ENCODE results near the gene PCDHGC5.

The PCDHGC5 gene

GRCh38 chr5:141513627-141514329, 24.9 kb downstream of the PCDHGC5 start:
- peak; percentile 95 for DNase-seq

GRCh38 chr5:141514330-141515133, 25.7 kb downstream of the PCDHGC5 start:
- DNase-seq: peak; percentile 99

GRCh38 chr5:141515141-141515540, 26.3 kb downstream of the PCDHGC5 start:
- DNase-seq: no peak

GRCh38 chr5:141515946-141516671, 27.2 kb downstream of the PCDHGC5 start:
- DNase-seq: peak; percentile 67

GRCh38 chr5:141516672-141517025, 27.8 kb downstream of the PCDHGC5 start:
- no peak for DNase-seq

DNA sequence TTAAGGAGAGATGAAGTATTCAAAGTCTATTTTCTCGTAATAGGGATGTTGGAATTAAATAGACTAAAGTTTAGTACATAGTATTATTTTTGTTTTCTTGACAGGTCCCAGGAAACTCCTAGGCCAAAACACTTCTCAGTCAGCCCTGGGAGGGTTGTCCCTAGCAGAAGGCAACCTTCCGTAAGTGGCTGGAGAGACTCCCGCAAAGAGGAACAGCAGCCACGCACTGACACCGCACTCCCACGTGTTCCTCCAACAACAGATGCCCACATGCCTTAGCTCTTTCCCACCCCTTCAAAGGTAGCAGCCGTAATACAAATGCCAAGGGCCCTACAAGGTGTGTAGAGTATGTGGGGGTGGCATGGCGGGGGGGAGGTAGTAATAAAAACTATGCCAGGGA, 28.4 kb downstream of the PCDHGC5 start:
- no peak for DNase-seq

GRCh38 chr5:141517880-141518617, 29.2 kb downstream of the PCDHGC5 start:
- no peak for DNase-seq

DNA sequence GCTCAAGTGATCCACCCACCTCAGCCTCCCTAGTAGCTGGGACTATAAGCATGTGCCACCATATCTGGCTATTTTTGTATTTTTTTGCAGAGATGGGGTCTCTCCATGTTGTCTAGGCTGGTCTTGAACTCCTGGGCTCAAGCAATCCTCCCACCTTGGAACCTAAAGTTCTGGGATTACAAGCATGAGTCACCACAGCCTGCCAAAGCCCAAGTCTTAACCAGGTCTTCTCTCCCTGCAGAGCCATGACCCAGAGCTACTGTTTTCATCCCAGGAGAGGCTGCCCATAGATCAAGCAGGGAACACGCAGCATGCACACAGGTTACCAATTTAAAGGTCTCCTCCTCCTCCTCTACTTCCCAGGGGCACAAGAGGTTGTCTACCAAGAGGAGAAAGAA, 29.7 kb downstream of the PCDHGC5 start:
- DNase-seq: no peak

DNA sequence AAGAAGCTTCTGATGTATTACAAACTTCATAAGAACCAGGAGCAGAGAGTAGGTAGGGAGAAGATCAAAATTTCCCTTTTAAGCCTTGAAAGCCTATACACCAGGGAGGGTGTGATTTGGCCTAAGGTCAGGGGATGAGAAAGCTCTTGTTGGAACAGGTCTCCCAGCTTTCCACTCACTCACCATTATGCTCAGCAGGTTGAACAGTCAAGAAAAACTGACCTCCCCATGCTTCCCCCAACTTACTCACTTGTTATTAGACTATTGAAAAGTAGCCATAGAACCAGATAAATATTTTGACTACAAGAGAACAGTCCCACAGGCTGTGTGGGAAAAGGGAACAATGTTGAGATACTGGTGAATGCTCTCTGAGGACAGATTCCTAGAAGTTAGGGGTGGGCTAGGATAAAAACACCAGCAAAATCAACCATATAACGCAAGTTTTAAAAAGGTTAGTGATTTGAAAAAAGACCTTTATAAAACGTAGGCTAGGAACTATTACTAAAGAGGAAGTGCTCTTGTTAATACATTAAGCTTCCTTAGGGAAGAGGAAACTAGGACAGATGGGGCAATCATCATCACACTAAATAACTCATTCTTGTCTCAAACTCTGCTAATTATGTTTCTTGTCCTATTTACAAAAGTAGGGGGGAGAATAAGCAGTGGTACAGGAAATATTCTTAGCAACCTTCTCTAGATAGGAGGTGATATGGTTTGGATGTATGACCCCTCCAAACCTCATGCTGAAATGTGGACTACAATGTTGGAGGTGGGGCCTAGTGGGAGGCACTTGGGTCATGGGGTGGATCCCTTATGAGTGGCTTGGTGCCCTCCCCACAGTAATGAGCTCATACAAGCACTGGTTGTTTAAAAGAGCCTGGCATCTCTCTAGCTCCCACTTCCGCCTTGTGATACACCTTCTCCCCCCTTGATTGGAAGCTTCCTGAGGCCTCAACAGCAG, 31.0 kb downstream of the PCDHGC5 start:
- DNase-seq: no peak

DNA sequence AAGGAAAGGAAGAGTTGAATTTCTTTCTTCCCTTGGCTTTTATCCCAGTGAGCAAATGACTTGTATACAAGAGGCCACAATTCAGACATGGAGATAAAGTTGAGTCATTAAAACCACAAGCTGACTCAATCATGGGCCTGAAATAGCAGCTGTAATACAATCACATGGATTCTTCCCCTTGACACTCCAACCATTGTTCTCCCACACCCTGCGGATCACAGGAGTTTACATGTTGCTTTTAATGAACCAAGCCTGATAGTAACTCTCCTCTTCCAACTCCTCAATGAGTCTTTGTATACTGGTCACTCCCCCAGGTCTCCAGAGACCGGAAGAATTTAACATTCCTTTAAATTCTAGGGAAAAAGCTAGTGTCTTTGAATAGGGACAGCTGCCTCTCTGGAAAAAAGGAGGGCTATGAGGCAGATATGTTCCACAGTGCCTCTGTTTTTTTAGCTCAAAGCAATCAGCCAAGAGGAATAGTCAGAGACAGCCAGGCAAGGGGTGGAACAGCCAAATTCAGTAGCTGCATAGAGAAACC, 32.4 kb downstream of the PCDHGC5 start:
- DNase-seq: peak; percentile 92

GRCh38 chr5:141522301-141522700, 33.4 kb downstream of the PCDHGC5 start:
- no peak for DNase-seq

DNA sequence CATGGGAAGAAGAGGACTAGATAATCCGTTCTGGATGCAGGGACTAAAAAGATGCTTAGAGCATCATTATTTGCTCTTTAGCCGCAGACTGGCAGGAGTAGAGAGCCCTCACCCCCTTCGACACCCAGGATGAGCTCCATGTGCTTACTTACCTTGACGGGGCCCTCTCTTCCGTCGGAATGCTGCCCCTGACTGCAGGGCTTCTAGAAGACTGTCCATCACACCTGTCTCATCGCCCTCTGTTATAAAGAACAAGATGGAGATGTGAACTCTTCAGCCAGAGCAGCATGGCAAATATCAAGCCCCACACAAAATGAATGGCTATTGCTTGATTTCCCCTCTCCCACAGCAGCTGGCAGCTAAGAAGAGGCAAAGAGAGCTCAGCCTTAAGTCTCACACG, 35.1 kb downstream of the PCDHGC5 start:
- DNase-seq: no peak

GRCh38 chr5:141524604-141525597, 36.0 kb downstream of the PCDHGC5 start:
- peak; percentile 98 for DNase-seq

- DNase-seq: no peak
These were observed 36.8 kb downstream of the PCDHGC5 start for GRCh38 chr5:141525653-141526052.

GRCh38 chr5:141527426-141527825, 38.5 kb downstream of the PCDHGC5 start:
- DNase-seq: no peak

DNA sequence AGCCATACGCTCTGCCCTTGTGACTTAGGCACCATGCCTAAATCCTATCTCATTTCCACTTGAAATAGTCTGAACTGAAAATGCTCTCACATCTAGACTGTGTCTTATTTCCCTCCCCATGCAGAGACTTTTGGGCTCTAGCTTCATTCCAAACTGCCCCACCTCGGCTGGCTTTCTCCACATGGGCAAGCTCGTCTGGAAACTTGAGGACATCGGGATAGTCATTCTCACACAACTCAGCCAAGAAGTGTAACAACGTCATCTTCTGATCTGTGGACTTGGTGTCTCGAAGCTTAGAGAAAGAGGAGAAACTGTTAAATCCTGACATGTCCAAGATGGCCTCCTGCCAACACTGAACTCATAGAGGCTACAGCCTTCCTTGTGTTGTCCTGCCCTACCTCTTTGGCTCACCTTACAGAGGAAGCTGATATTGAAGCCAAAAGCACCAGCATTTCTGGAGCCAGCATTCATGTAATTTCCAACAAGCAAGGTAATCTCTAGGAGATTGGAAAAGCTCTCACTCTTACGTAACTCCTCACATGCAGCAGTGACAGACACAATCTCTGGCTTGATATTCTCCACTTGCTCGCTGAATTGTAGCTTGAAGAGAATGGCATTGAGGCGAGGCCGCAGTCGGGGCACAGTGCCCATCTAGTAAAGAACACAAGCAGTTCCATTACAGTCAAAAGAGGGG, 39.6 kb downstream of the PCDHGC5 start:
- DNase-seq: no peak

GRCh38 chr5:141529002-141529401, 40.1 kb downstream of the PCDHGC5 start:
- DNase-seq: no peak

GRCh38 chr5:141529873-141530272, 41.0 kb downstream of the PCDHGC5 start:
- no peak for DNase-seq

DNA sequence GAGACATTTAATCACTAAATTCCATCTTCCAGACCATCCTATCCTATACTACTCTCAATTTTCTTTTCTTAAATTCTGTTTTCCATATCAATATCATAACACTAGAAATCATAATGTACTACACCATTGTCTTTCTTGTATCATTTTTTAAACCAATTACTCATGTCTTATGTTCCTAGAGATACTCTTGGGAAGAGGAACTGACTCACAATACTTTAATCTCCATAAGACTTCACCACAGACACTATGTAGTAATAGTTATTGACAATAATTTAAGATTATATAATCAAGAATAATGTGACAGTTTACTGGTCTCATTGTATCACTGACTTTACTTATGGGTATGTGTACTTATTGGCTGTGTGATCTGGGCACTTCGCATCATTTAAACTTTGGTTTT, 43.8 kb downstream of the PCDHGC5 start:
- no peak for DNase-seq

DNA sequence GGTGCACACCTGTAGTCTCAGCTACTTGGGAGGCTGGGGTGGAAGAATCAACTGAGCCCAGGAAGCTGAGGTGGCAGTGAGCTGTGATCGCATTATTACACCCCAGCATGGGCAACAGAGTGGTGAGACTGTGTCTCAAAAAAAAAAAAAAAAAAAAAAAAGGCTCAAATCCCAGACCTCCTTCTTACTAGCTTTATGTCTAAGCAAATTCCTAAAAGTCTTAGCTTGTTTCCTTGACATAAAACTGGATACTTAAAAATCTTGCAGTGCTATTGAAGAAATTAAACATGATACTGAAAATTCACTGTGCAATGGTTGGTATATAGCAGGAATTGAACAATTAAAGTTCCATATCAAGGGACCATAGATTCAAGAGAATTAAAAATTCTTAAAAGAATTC, 45.0 kb downstream of the PCDHGC5 start:
- no peak for DNase-seq

Data from islet precursor cell (in vitro differentiated cells).